NOMO-1 treated with DMSO at 0.1 percent for 48 hours (cell line): ENCODE data around the gene CLIC3.

ENCODE experiments used
- DNase-seq: peaks from one replicate; lab custom pipeline; 2025; ENCODE audit not compliant: unreplicated experiment; lab: John Stamatoyannopoulos, UW

CLIC3 gene

GRCh38 chr9:137018761-137019559 is 22.6 kb upstream of the CLIC3 start:
- DNase-seq = no peak

GRCh38 chr9:137017791-137018497 is 21.6 kb upstream of the CLIC3 start:
- DNase-seq = no peak

- DNase-seq = no peak
These were observed 20.7 kb upstream of the CLIC3 start for GRCh38 chr9:137017071-137017470.

- DNase-seq = no peak
These were observed 20.1 kb upstream of the CLIC3 start for GRCh38 chr9:137016436-137016835.

GRCh38 chr9:137015976-137016375 is 19.6 kb upstream of the CLIC3 start:
- no peak for DNase-seq

GRCh38 chr9:137015540-137015930 is 19.2 kb upstream of the CLIC3 start:
- DNase-seq = no peak

- DNase-seq = no peak
These were observed 18.6 kb upstream of the CLIC3 start for GRCh38 chr9:137014776-137015539.

GRCh38 chr9:137014166-137014565 is 17.8 kb upstream of the CLIC3 start:
- no peak for DNase-seq

GRCh38 chr9:137013571-137013940 is 17.2 kb upstream of the CLIC3 start:
- DNase-seq = no peak

GRCh38 chr9:137012694-137013570 is 16.6 kb upstream of the CLIC3 start:
- DNase-seq = no peak

- no peak for DNase-seq
These were observed 15.7 kb upstream of the CLIC3 start for GRCh38 chr9:137011907-137012675.

- no peak for DNase-seq
These were observed 14.8 kb upstream of the CLIC3 start for GRCh38 chr9:137011156-137011555.

GRCh38 chr9:137009938-137010732 is 13.8 kb upstream of the CLIC3 start:
- DNase-seq = no peak

GRCh38 chr9:137009217-137009616 is 12.8 kb upstream of the CLIC3 start:
- no peak for DNase-seq

GRCh38 chr9:137008312-137008711 is 11.9 kb upstream of the CLIC3 start:
- no peak for DNase-seq

- DNase-seq = no peak
These were observed 11.5 kb upstream of the CLIC3 start for GRCh38 chr9:137007816-137008270.

- no peak for DNase-seq
These were observed 10.9 kb upstream of the CLIC3 start for GRCh38 chr9:137007108-137007815.

GRCh38 chr9:137006116-137007003 is 10.0 kb upstream of the CLIC3 start:
- DNase-seq = no peak
